Cardiac muscle cell (in vitro differentiated cells and primary cell): ENCODE measurements around the gene POU6F2. TPM values are rescaled to one million over a fixed set of nuclear protein-coding genes. Genes with fewer than 3 reads are reported as not detected.

Experiments used
- DNase-seq, 2 donors: peaks; one replicate each; pipeline versions ENCODE4 v3.0.0 to v3.0.0-alpha.2; 2010 to 2017; ENCODE audit warnings: low read depth in 1 of 2, low spot score in 1 of 2
- H3K27ac ChIP-seq: fragments of 200-600 bp; sonication (generic); 2 replicates; pipeline ENCODE4 v1.5.1; 2016
- H3K27me3 ChIP-seq: fragments of 200-600 bp; sonication (generic); 2 replicates; pipeline ENCODE4 v1.6.0; 2016; ENCODE audit warnings: control low read depth
- H3K36me3 ChIP-seq: fragments of 200-600 bp; sonication (generic); 2 replicates; pipeline ENCODE4 v1.5.1; 2016; ENCODE audit warnings: control low read depth
- H3K4me1 ChIP-seq: fragments of 200-600 bp; sonication (generic); 2 replicates; pipeline ENCODE4 v1.8.1; 2017; ENCODE audit warnings: low read depth, mild to moderate bottlenecking, mixed run types
- H3K4me3 ChIP-seq: fragments of 200-600 bp; sonication (generic); 2 replicates; pipeline ENCODE4 v1.5.1; 2016; ENCODE audit warnings: mild to moderate bottlenecking
- H3K9me3 ChIP-seq: fragments of 200-600 bp; sonication (generic); 2 replicates; pipeline ENCODE4 v1.5.1; 2017; ENCODE audit warnings: low read depth, mild to moderate bottlenecking, control low read depth
- CTCF ChIP-seq: IDR thresholded peaks from 2 replicates; pipeline ENCODE4 v1.5.1; 2012; ENCODE audit warnings: low read depth, mild to moderate bottlenecking, low read length
- polyA plus RNA-seq: library from polyadenylated mRNA; unstranded; fragments of >200 nt; fragmentation: Nextera tagmentation; extraction: Ambion mirVana; gene quantifications from 2 replicates; pipeline ENCODE4 v1.2.1, GENCODE V29; 2016
- total RNA-seq: library from RNA; depleted of rRNA; stranded (reverse); fragments of >200 nt; gene quantifications from 2 replicates; pipeline ENCODE4 v1.2.3, GENCODE V29; 2016

The POU6F2 gene
- total and polyA plus RNA-seq, 2 experiments from 2014 or later: 1.7 to 3.6 TPM

GRCh38 chr7:39384386-39384785 is 406.7 kb downstream of the POU6F2 start:
- H3K27ac ChIP-seq: no peak overlapping the region
- DNase-seq: no peak
- H3K36me3 ChIP-seq: no peaks in the 10 kb centered on the region
- H3K27me3 ChIP-seq: no peaks in the 10 kb centered on the region
- no peak overlapping the region for H3K4me3 ChIP-seq
- H3K4me1 ChIP-seq: no peaks in the 10 kb centered on the region
- TF ChIP-seq CTCF: no peak
- no peaks in the 10 kb centered on the region for H3K9me3 ChIP-seq

GRCh38 chr7:39386718-39387117 is 409.0 kb downstream of the POU6F2 start:
- no peaks in the 10 kb centered on the region for H3K36me3 ChIP-seq
- no peak for TF ChIP-seq CTCF
- no peak for DNase-seq
- H3K4me1 ChIP-seq: no peaks in the 10 kb centered on the region
- H3K4me3 ChIP-seq: no peak overlapping the region
- no peaks in the 10 kb centered on the region for H3K9me3 ChIP-seq
- no peak overlapping the region for H3K27ac ChIP-seq
- no peaks in the 10 kb centered on the region for H3K27me3 ChIP-seq

- H3K27ac ChIP-seq: no peak overlapping the region
- no peaks in the 10 kb centered on the region for H3K4me1 ChIP-seq
- no peak for DNase-seq
- no peaks in the 10 kb centered on the region for H3K36me3 ChIP-seq
- H3K9me3 ChIP-seq: no peaks in the 10 kb centered on the region
- no peak for TF ChIP-seq CTCF
- H3K4me3 ChIP-seq: no peak overlapping the region
- H3K27me3 ChIP-seq: no peaks in the 10 kb centered on the region
Measured at GRCh38 chr7:39392151-39392550, 414.4 kb downstream of the POU6F2 start.

GRCh38 chr7:39394105-39394680 is 416.5 kb downstream of the POU6F2 start:
- Histone ChIP-seq H3K4me3 (no peak overlapping the region), H3K27me3 (no peaks in the 10 kb centered on the region), H3K36me3 (no peaks in the 10 kb centered on the region), H3K27ac (no peak overlapping the region), H3K9me3 (no peaks in the 10 kb centered on the region), H3K4me1 (no peaks in the 10 kb centered on the region)
- no peak for DNase-seq
- no peak for TF ChIP-seq CTCF

GRCh38 chr7:39399458-39399857 is 421.7 kb downstream of the POU6F2 start:
- DNase-seq: no peak
- TF ChIP-seq CTCF: no peak
- Histone ChIP-seq H3K27ac (no peak overlapping the region), H3K27me3 (no peaks in the 10 kb centered on the region), H3K9me3 (no peaks in the 10 kb centered on the region), H3K36me3 (no peaks in the 10 kb centered on the region), H3K4me1 (no peaks in the 10 kb centered on the region), H3K4me3 (no peak overlapping the region)
